GM21737 (cell line): ENCODE data around the gene ARHGAP22.

Experiments used
- ATAC-seq: cut with Tn5 transposase; IDR thresholded peaks from one replicate; pipeline ENCODE4 v1.9.1; 2021; ENCODE audit warnings: mild to moderate bottlenecking, moderate library complexity; ENCODE audit not compliant: unreplicated experiment

ARHGAP22 gene

GRCh38 chr10:48517911-48518811 lies 86.7 kb downstream of the ARHGAP22 start:
- no peak for ATAC-seq

GRCh38 chr10:48517482-48517881 lies 87.4 kb downstream of the ARHGAP22 start:
- ATAC-seq, result no peak

- no peak for ATAC-seq
Observed at GRCh38 chr10:48516911-48517310, 88.0 kb downstream of the ARHGAP22 start.

GRCh38 chr10:48514916-48515315 lies 90.0 kb downstream of the ARHGAP22 start:
- no peak for ATAC-seq

- no peak for ATAC-seq
Observed at GRCh38 chr10:48514255-48514654, 90.6 kb downstream of the ARHGAP22 start.

- ATAC-seq, result no peak
Observed at GRCh38 chr10:48512861-48513260, 92.0 kb downstream of the ARHGAP22 start.

- ATAC-seq, result no peak
Observed at GRCh38 chr10:48511875-48512231, 93.0 kb downstream of the ARHGAP22 start.

GRCh38 chr10:48511066-48511874 lies 93.6 kb downstream of the ARHGAP22 start:
- no peak for ATAC-seq

- ATAC-seq, result no peak
Observed at GRCh38 chr10:48509974-48510692, 94.7 kb downstream of the ARHGAP22 start.

- ATAC-seq, result no peak
Observed at GRCh38 chr10:48508791-48509772, 95.8 kb downstream of the ARHGAP22 start.

- no peak for ATAC-seq
Observed at GRCh38 chr10:48507933-48508790, 96.7 kb downstream of the ARHGAP22 start.

GRCh38 chr10:48507494-48507893 lies 97.4 kb downstream of the ARHGAP22 start:
- ATAC-seq, result no peak

- ATAC-seq, result no peak
Observed at GRCh38 chr10:48506147-48506917, 98.5 kb downstream of the ARHGAP22 start.

GRCh38 chr10:48505394-48506112 lies 99.3 kb downstream of the ARHGAP22 start:
- no peak for ATAC-seq

- ATAC-seq, result no peak
Observed at GRCh38 chr10:48504141-48504885, 100.6 kb downstream of the ARHGAP22 start.

- no peak for ATAC-seq
Observed at GRCh38 chr10:48503293-48503911, 101.5 kb downstream of the ARHGAP22 start.

GRCh38 chr10:48502791-48503190 lies 102.1 kb downstream of the ARHGAP22 start:
- no peak for ATAC-seq
